GM23338 (cell line): ENCODE data around the gene RFFL. TPM values are rescaled to one million over a fixed set of nuclear protein-coding genes. Genes with fewer than 3 reads are reported as not detected.

Experiments
- ATAC-seq: fragments of 200-7000 bp; cut with Tn5 transposase; 3 replicates; pipeline ENCODE4 v1.9.1; 2020
- DNase-seq: peaks from one replicate; pipeline ENCODE4 v3.0.0-alpha.2; 2015; ENCODE audit warnings: low spot score
- H2AFZ ChIP-seq: fragments of 200-600 bp; sonication (generic); 2 replicates; pipeline ENCODE4 v1.8.0; 2016; ENCODE audit warnings: antibody characterized with exemption, mild to moderate bottlenecking, moderate library complexity
- H3F3A ChIP-seq: fragments of 200-600 bp; sonication (generic); replicated peaks from 2 replicates; pipeline ENCODE4 v1.8.0; 2017; ENCODE audit warnings: antibody characterized with exemption, mixed run types, low read depth
- H3K27ac ChIP-seq: fragments of 200-600 bp; sonication (generic); 2 replicates; pipeline ENCODE4 v1.6.1; 2016; ENCODE audit warnings: low read depth
- H3K27me3 ChIP-seq: fragments of 200-600 bp; sonication (generic); 2 replicates; pipeline ENCODE4 v1.8.0; 2016; ENCODE audit warnings: mild to moderate bottlenecking, mixed run types, moderate library complexity; ENCODE audit not compliant: insufficient read depth
- H3K36me3 ChIP-seq: fragments of 200-600 bp; sonication (generic); 2 replicates; pipeline ENCODE4 v1.8.0; 2016; ENCODE audit warnings: mild to moderate bottlenecking; ENCODE audit not compliant: insufficient read depth
- H3K4me1 ChIP-seq: fragments of 200-600 bp; sonication (generic); 2 replicates; pipeline ENCODE4 v1.8.0; 2016; ENCODE audit warnings: mild to moderate bottlenecking, moderate library complexity; ENCODE audit not compliant: insufficient read depth
- H3K4me2 ChIP-seq: fragments of 200-600 bp; sonication (generic); 2 replicates; pipeline ENCODE4 v1.7.1; 2017; ENCODE audit warnings: mixed run types
- H3K4me3 ChIP-seq: fragments of 200-600 bp; sonication (generic); 2 replicates; pipeline ENCODE4 v1.6.1; 2016; ENCODE audit warnings: mixed run types
- H3K79me2 ChIP-seq: fragments of 200-600 bp; sonication (generic); replicated peaks from 2 replicates; pipeline ENCODE4 v1.8.0; 2017; ENCODE audit warnings: mild to moderate bottlenecking; ENCODE audit not compliant: insufficient read depth
- H3K9me2 ChIP-seq: fragments of 200-600 bp; sonication (generic); 2 replicates; pipeline ENCODE4 v1.8.0; 2017; ENCODE audit not compliant: insufficient read depth
- H4K20me1 ChIP-seq: fragments of 200-600 bp; sonication (generic); replicated peaks from 2 replicates; pipeline ENCODE4 v1.8.0; 2017; ENCODE audit warnings: mild to moderate bottlenecking; ENCODE audit not compliant: insufficient read depth
- H3K27ac Mint-ChIP-seq: 2 replicates; pipeline ENCODE4 v1.8.0; 2020; ENCODE audit warnings: inconsistent platforms, mild to moderate bottlenecking, moderate library complexity, mixed read lengths
- H3K27me3 Mint-ChIP-seq: 3 replicates; pipeline ENCODE4 v1.8.0; 2022; ENCODE audit warnings: low read depth, mild to moderate bottlenecking, moderate library complexity, mixed read lengths, inconsistent platforms; ENCODE audit not compliant: insufficient read depth, poor library complexity
- H3K36me3 Mint-ChIP-seq: 3 replicates; pipeline ENCODE4 v1.8.0; 2021; ENCODE audit warnings: low read depth, mild to moderate bottlenecking, inconsistent platforms, moderate library complexity, mixed read lengths
- H3K4me1 Mint-ChIP-seq: 3 replicates; pipeline ENCODE4 v1.8.0; 2020; ENCODE audit warnings: mild to moderate bottlenecking, inconsistent platforms, mixed read lengths
- H3K4me3 Mint-ChIP-seq: 3 replicates; pipeline ENCODE4 v1.8.0; 2021; ENCODE audit warnings: moderate library complexity, mild to moderate bottlenecking, inconsistent platforms, mixed read lengths
- H3K9me3 Mint-ChIP-seq: 3 replicates; pipeline ENCODE4 v1.8.0; 2020; ENCODE audit warnings: moderate library complexity, mild to moderate bottlenecking, inconsistent platforms, mixed read lengths
- CREB1 ChIP-seq: fragments of 250-450 bp; sonication (Bioruptor Pico); IDR thresholded peaks from 2 replicates; pipeline ENCODE4 v1.5.0; 2020; ENCODE audit warnings: low read depth, mild to moderate bottlenecking, moderate library complexity
- ETS1 ChIP-seq: IDR thresholded peaks from 2 replicates; pipeline ENCODE4 v1.6.1; 2016; ENCODE audit warnings: antibody characterized with exemption
- EZH2 ChIP-seq: fragments of 200-600 bp; sonication (generic); IDR thresholded peaks from one replicate; pipeline ENCODE4 v1.8.0; 2017; ENCODE audit warnings: antibody characterized with exemption, mild to moderate bottlenecking, low read depth; ENCODE audit not compliant: unreplicated experiment
- EZH2phosphoT487 ChIP-seq: fragments of 200-600 bp; sonication (generic); IDR thresholded peaks from one replicate; pipeline ENCODE4 v1.8.1; 2018; ENCODE audit warnings: antibody characterized with exemption; ENCODE audit not compliant: unreplicated experiment
- JUNB ChIP-seq: IDR thresholded peaks from one replicate; pipeline ENCODE4 v1.6.1; 2016; ENCODE audit warnings: antibody characterized with exemption; ENCODE audit not compliant: unreplicated experiment
- NANOG ChIP-seq: IDR thresholded peaks from 2 replicates; pipeline ENCODE4 v1.6.1; 2016; ENCODE audit warnings: antibody characterized with exemption, borderline replicate concordance
- POLR2AphosphoS5 ChIP-seq: IDR thresholded peaks from 2 replicates; pipeline ENCODE4 v1.6.1; 2016; ENCODE audit warnings: antibody characterized with exemption, low read depth
- REST ChIP-seq: IDR thresholded peaks from one replicate; pipeline ENCODE4 v1.6.1; 2018; ENCODE audit warnings: antibody characterized with exemption; ENCODE audit not compliant: unreplicated experiment
- STAT1 ChIP-seq: IDR thresholded peaks from one replicate; pipeline ENCODE4 v1.6.1; 2016; ENCODE audit warnings: antibody characterized with exemption; ENCODE audit not compliant: unreplicated experiment
- ZNF114 ChIP-seq: fragments of 250-450 bp; sonication (Bioruptor Pico); IDR thresholded peaks from 2 replicates; pipeline ENCODE4 v1.5.0; 2020; ENCODE audit warnings: mild to moderate bottlenecking, moderate library complexity
- ZNF331 ChIP-seq: fragments of 250-450 bp; sonication (Bioruptor Pico); IDR thresholded peaks from 2 replicates; pipeline ENCODE4 v1.5.0; 2020; ENCODE audit warnings: low read depth, mild to moderate bottlenecking, moderate library complexity
- ZNF462 ChIP-seq: fragments of 250-450 bp; sonication (Bioruptor Pico); IDR thresholded peaks from 2 replicates; pipeline ENCODE4 v1.5.0; 2020; ENCODE audit warnings: mild to moderate bottlenecking, moderate library complexity
- polyA plus RNA-seq: library from polyadenylated mRNA; unstranded; fragments of >200 nt; fragmentation: Nextera tagmentation; extraction: Ambion mirVana; gene quantifications from 2 replicates; pipeline ENCODE4 v1.2.1, GENCODE V29; 2016
- total RNA-seq: library from RNA; depleted of rRNA; stranded (reverse); fragments of >200 nt; shearing (Covaris generic); gene quantifications from 2 replicates; pipeline ENCODE4 v1.2.3, GENCODE V29; 2014
- TF ChIP-seq, protein P1 (sequence below), 2 experiments: fragments of 200-600 bp in 1 of 2; sonication (generic) in 1 of 2; conservative IDR thresholded peaks; 2 replicates each; pipeline versions ENCODE4 v1.5.1 to v1.6.1; 2016 to 2017; ENCODE audit warnings: antibody characterized with exemption in 2 of 2, low read depth in 2 of 2, mild to moderate bottlenecking in 2 of 2, moderate library complexity in 1 of 2

The RFFL gene
- total and polyA plus RNA-seq, 2 experiments from 2014 or later: 4.1 to 22.2 TPM

- H3K4me2 ChIP-seq: no peak overlapping the region
- H3K9me3 Mint-ChIP-seq: no peaks in the 10 kb centered on the region
- H3K36me3 Mint-ChIP-seq: peaks cover 35% of the 10 kb centered on the region
- ATAC-seq (no peak), DNase-seq (no peak)
- H2AFZ ChIP-seq: no peak overlapping the region
- no peaks in the 10 kb centered on the region for H3F3A ChIP-seq
- H3K27me3 Mint-ChIP-seq: peaks cover 3% of the 10 kb centered on the region
- H3K9me2 ChIP-seq: no peaks in the 10 kb centered on the region
- H4K20me1 ChIP-seq: no peaks in the 10 kb centered on the region
- H3K79me2 ChIP-seq: no peaks in the 10 kb centered on the region
- no peak overlapping the region for H3K27ac ChIP-seq
- H3K36me3 ChIP-seq: no peaks in the 10 kb centered on the region
- H3K4me1 ChIP-seq: no peaks in the 10 kb centered on the region
- no peak for TF ChIP-seq ZNF114 (CRISPR knock-in tag)
- no peak for TF ChIP-seq REST
- TF ChIP-seq ETS1: no peak
- no peak for TF ChIP-seq EZH2phosphoT487
- TF ChIP-seq CREB1: no peak
- no peak for TF ChIP-seq STAT1
- no peak for TF ChIP-seq ZNF331 (CRISPR knock-in tag)
- no peak for TF ChIP-seq EZH2
- no peak for TF ChIP-seq POLR2AphosphoS5
- TF ChIP-seq, protein P1, sequence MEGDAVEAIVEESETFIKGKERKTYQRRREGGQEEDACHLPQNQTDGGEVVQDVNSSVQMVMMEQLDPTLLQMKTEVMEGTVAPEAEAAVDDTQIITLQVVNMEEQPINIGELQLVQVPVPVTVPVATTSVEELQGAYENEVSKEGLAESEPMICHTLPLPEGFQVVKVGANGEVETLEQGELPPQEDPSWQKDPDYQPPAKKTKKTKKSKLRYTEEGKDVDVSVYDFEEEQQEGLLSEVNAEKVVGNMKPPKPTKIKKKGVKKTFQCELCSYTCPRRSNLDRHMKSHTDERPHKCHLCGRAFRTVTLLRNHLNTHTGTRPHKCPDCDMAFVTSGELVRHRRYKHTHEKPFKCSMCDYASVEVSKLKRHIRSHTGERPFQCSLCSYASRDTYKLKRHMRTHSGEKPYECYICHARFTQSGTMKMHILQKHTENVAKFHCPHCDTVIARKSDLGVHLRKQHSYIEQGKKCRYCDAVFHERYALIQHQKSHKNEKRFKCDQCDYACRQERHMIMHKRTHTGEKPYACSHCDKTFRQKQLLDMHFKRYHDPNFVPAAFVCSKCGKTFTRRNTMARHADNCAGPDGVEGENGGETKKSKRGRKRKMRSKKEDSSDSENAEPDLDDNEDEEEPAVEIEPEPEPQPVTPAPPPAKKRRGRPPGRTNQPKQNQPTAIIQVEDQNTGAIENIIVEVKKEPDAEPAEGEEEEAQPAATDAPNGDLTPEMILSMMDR (conservative IDR thresholded peaks at IDR 0.05; ENCODE audit: low read depth in 2 of 2): no peak
- no peak for TF ChIP-seq ZNF462 (CRISPR knock-in tag)
- TF ChIP-seq JUNB: no peak
- no peak for TF ChIP-seq NANOG
- H3K4me3 ChIP-seq: no peak overlapping the region
- no peak overlapping the region for H3K4me3 Mint-ChIP-seq
- H3K27me3 ChIP-seq: no peaks in the 10 kb centered on the region
- H3K27ac Mint-ChIP-seq: no peak overlapping the region; the same call in 1 of the 2 replicates
- no peaks in the 10 kb centered on the region for H3K4me1 Mint-ChIP-seq
These were observed 38.2 kb upstream of the RFFL start for GRCh38 chr17:35101725-35102124.
